Posterior cingulate gyrus (tissue), 11 donors: ENCODE data around the gene EGFL8.
"Not testable (repeated sequence)": the region's sequence is repeated elsewhere in the genome, so short reads cannot be mapped to it uniquely, and the experiment has no call there.

Source experiments
- DNase-seq, 10 donors: peaks; one replicate each; pipeline versions ENCODE4 v3.0.0 to v3.0.0-alpha.2; 2020 to 2021; ENCODE audit warnings: mixed read lengths in 3 of 10
- intact Hi-C: fragments of 100-400 bp; cut with DNase I; formaldehyde crosslinking; loops from one replicate; pipeline ENCODE4 v1.15.1; 2023

Gene EGFL8

DNA sequence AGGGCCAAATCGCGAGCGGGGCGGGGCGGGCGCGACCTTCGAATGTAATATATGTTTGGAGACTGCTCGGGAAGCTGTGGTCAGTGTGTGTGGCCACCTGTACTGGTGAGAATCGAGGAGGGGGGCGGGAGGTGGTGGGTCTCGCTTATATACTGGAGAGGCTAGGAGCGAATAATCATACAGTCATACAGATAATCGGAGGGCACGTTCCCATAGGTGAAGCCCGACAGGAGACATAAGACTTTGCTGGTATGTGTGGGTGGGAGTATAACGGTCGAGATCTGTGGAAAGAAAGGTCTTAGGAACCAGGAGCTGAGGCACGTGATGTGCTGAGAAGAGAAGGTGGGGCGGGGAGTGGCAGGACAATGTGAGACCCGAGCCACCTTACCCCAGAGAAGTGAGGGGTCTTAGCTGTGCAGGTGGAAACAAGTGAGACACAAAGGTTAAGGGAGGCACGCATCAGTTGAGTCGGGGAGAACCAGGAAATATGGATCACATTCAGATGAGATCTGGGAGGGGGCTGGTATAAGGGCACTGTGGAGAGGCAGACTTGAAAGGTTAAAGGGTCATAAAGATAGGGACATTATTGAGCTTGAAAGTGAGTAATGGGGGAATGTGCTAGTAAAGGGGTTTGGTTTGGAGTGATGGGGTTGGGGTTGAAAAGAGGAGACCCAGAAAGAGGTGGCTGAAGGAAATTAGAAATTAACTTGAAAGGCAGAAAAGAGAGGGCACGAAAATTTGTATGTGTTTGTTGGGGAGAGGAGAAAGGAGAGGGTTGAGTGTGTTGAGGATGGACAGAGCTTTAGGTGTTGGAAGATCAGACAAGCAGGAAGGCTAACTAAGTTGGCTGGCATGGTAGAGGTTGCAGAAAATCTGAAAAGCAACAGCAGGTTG, 14.4 kb downstream of the EGFL8 start:
- peak in 1 of 10 donors; percentile 17 for DNase-seq
- intact Hi-C loops = loop anchor here (5.0 kb wide), 1 partner anchor 46 kb away; the partner anchor contains the start of gene FKBPL

GRCh38 chr6:32179766-32180405, 15.5 kb downstream of the EGFL8 start:
- intact Hi-C loops = loop anchor here (5.0 kb wide), 1 partner anchor 48 kb away; the partner anchor contains the start of gene FKBPL
- DNase-seq = peak in 3 of 10 donors; percentile 29 to 52 (median 33)

DNA sequence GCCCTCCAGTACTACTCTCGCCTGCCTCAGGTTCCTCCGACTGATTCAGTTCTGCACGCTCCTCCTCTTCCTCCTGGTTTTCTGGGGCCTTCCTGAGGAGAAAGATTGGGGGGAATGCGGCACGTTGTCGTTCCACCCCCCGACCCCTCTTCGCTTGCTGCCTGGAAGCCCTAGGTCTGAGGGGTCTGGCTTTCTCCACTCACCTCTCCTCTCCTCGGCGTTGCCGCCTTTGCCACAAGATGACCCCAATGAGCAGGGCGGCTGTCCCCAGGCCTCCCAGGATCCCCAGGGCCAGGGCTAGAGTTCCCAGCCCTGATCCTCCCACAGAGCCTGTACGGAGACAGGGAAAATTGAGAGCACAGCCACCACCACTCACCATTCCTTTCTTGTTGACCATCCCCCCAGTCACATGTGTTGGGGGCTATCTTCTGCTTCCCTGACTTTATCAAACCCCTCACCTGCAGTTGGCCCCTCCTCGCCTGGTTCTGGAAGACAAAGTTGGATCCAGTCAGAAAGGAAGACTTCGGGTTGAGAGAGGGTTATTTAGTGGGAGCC, 16.8 kb downstream of the EGFL8 start:
- intact Hi-C loops = no loop called here
- DNase-seq = peak in 3 of 10 donors; percentile 35 to 61 (median 45)

- DNase-seq = peak in 2 of 10 donors; percentile 33 to 57
- intact Hi-C loops = no loop called here
These were observed 17.6 kb downstream of the EGFL8 start for GRCh38 chr6:32181915-32182529.

- peak in 3 of 10 donors; percentile 40 to 67 (median 47) for DNase-seq
- intact Hi-C loops = no loop called here
These were observed 18.2 kb downstream of the EGFL8 start for GRCh38 chr6:32182555-32182981.

DNA sequence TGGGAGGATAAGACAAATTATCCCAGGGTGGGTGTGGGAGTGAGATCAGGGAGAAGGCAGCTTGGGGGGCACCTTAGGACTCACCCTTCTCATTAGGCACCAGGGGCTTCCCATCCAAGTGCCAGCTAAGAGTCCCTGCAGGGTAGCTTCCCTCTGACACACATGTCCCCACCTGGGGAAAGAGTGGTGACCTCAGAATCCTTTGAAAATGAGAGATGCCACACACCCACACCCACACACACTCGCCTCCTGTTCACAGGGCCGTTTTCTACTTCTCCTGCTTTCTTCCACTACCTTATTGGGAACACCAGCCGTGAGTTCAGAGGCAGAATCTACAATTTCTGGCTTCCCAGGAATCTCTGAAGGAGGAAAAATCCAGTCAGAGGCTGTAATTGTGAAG, 18.6 kb downstream of the EGFL8 start:
- intact Hi-C loops = no loop called here
- peak in 2 of 10 donors; percentile 28 to 30 for DNase-seq

DNA sequence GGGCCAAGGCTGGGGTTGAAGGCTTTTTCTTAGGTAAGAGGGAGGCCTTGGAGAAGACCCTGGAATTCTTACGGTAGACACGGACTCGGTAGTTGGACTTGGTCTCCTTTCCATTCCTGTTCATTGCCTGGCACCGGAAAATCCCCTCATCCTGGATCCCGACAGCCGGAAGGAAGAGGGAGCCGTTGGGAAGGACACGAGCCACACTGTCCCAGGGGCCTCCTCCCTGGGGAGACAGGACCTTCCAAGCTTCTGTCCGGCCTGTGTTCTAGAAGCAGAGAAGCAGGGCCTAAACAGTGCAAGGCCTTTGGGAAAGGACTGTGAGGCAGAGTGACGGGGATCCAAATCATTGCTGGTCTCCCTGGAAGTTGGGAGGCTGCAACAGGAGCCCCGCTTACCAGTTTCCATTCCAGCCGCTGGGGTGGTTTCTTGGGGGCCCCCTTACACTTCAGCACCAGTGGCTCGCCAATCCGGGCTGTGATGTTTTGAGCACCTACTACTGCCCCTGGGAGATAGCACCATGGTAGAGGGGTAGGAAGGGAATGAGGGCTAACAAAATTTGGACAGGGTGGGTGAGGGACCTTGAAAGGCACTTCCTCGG, 19.2 kb downstream of the EGFL8 start:
- intact Hi-C loops = no loop called here
- DNase-seq = peak in 3 of 10 donors; percentile 24 to 36 (median 31)

GRCh38 chr6:32184084-32184640, 19.8 kb downstream of the EGFL8 start, which contains the start of gene AGER:
AGER (minus strand) TSS chr6:32184253; CDS start chr6:32184222, 31 bp downstream.
- intact Hi-C loops = no loop called here
- DNase-seq = peak in 2 of 10 donors; percentile 73 to 82

- intact Hi-C loops = not testable (repeated sequence)
- DNase-seq = peak in 2 of 10 donors; percentile 38 to 70
These were observed 21.3 kb downstream of the EGFL8 start for GRCh38 chr6:32185681-32186131.

GRCh38 chr6:32186151-32186840, 21.9 kb downstream of the EGFL8 start:
- DNase-seq = peak in 1 of 10 donors; percentile 17
- intact Hi-C loops = not testable (repeated sequence)

- intact Hi-C loops = no loop called here
- DNase-seq = peak in 2 of 10 donors; percentile 21 to 30
These were observed 22.8 kb downstream of the EGFL8 start for GRCh38 chr6:32187009-32187709.

- DNase-seq = peak in 2 of 10 donors; percentile 43 to 55
These were observed 23.5 kb downstream of the EGFL8 start for GRCh38 chr6:32187725-32188380.

GRCh38 chr6:32188381-32189068, 24.1 kb downstream of the EGFL8 start:
- DNase-seq = peak in 1 of 10 donors; percentile 43
- intact Hi-C loops = no loop called here

More at GRCh38 chr6:32187725-32188380, 23.5 kb downstream of the EGFL8 start:
- intact Hi-C loops = not testable (repeated sequence)

DNA sequence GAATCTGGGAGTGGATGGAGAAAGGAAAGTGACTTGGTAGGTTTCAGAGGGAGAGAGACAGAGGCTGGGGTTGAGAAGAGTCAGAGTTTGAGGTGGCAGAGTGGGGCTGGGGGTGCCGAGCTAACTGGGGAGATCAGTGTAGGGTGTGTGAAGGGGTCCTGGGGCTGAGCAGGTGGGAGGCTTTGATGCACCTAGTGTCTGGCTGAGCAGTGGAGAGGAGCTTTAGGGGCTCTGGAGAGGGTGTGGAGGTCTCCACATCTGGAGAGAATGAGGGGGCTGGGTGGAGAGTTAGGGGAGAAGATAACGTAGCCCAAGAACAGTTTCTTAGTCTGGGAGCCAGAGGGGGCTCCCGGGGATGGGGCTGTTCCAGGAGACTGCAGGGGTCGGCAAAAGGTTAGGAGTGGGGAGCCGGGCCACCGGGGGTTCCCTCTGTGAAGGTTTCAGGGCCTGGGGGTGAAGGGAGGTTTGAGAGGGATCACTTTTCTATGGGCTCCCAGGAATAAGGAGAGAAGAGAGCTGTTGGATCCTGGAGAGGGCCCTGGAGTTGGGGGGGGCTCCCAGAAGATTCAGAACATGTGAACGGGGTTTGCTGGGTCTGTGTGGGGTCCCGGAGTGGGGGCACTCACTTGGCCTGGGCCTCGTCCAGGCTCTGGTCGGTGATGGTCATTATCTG, 24.8 kb downstream of the EGFL8 start:
- DNase-seq = peak in 2 of 10 donors; percentile 70 to 71
- intact Hi-C loops = no loop called here

DNA sequence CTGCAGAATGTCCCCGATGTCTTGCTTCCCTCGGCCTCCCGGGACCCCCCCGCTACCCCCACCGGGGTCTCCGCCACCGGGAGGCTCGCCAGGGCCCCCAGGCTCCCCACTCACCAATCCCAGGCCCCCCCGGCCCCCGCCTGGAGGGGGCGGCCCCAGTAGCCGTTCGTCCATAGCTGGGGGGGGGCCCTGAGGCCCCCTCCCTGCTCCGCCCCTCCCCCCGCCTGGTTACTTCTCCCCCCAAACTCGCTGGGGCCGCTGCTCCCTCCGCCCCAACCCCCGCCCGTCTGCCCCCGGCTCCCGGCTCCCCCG, 25.3 kb downstream of the EGFL8 start:
- intact Hi-C loops = no loop called here
- no peak for DNase-seq

DNA sequence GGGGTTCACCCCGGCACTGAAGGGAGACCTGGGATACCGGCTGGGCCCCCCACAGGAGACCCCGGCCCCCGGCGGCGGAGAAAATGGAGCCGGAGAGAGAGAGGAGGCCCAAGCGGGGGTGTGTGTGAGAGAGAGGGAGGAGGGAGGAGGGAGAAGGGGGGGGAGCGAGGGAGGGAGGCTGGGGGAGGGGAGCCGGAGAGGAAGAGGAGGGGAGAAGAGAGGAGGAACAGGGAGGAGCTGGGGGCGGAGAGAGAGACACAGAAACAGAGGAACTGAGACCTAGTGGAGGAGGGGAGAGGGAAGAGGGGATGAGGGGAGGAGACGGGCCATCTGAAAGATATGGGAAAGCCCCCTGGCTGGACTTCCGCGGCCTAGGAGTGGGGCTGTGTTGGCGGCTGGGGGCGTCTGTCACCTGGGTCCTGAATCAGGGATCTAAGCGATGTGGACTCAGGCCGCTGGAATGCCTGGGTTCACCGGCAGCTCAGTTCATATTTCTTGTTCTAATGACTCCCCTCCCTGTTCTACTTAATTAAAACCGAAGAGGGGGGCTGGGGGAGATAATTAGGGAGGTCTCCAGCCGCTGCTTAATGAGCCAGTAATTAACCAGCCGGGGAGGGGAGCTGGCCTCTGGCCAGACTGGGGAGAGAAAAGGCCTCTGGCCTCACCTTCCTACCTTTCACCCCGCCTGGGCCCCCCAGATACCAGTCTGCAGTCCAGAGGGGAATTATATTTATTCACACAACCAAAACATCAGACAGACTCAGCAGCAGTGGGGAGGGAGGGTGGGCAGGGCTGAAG, 25.9 kb downstream of the EGFL8 start, which contains the start of gene PBX2:
Gene PBX2, minus strand, starts transcription at position 149 of the 798 bp plus-strand sequence. CDS start 287 bp downstream, outside the sequence.
- intact Hi-C loops = no loop called here

More for the DNA sequence above, 25.9 kb downstream of the EGFL8 start, which contains the start of gene PBX2:
- DNase-seq = peak; percentile 72 to 97 (median 82)
